ENCODE results near the gene CSNK1G1.

- TF ChIP-seq TCF12 (IDR thresholded peaks at IDR 0.05): no peak
- TF ChIP-seq, protein P1, sequence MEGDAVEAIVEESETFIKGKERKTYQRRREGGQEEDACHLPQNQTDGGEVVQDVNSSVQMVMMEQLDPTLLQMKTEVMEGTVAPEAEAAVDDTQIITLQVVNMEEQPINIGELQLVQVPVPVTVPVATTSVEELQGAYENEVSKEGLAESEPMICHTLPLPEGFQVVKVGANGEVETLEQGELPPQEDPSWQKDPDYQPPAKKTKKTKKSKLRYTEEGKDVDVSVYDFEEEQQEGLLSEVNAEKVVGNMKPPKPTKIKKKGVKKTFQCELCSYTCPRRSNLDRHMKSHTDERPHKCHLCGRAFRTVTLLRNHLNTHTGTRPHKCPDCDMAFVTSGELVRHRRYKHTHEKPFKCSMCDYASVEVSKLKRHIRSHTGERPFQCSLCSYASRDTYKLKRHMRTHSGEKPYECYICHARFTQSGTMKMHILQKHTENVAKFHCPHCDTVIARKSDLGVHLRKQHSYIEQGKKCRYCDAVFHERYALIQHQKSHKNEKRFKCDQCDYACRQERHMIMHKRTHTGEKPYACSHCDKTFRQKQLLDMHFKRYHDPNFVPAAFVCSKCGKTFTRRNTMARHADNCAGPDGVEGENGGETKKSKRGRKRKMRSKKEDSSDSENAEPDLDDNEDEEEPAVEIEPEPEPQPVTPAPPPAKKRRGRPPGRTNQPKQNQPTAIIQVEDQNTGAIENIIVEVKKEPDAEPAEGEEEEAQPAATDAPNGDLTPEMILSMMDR (IDR thresholded peaks at IDR 0.05): no peak
- TF ChIP-seq GABPA (IDR thresholded peaks at IDR 0.05; ENCODE audit: low read depth): no peak
- TF ChIP-seq TAF1 (IDR thresholded peaks at IDR 0.05; ENCODE audit: borderline replicate concordance, low read depth, low read length): no peak
- TF ChIP-seq CHD2 (IDR thresholded peaks at IDR 0.05; ENCODE audit: low read length, partially characterized antibody): no peak
- TF ChIP-seq EZH2phosphoT487 (IDR thresholded peaks at IDR 0.05; ENCODE audit: borderline replicate concordance, low read depth): no peak
These were observed 199.9 kb downstream of the CSNK1G1 start for GRCh38 chr15:64155802-64156651.

Data from SK-N-SH (cell line).